GM12865 (cell line): Measurements from ENCODE around the gene SPTA1.

Source experiments
- DNase-seq: peaks from one replicate; pipeline ENCODE4 v3.0.0; 2010; ENCODE audit warnings: low read depth
- H3K4me3 ChIP-seq: 2 replicates; pipeline ENCODE4 v1.5.1; 2011; ENCODE audit warnings: mild to moderate bottlenecking, low read depth, low read length, control low read depth
- CTCF ChIP-seq: IDR thresholded peaks from 2 replicates; pipeline ENCODE4 v1.5.1; 2011; ENCODE audit warnings: low read length, control low read depth, low read depth, inconsistent platforms; ENCODE audit not compliant: insufficient read depth; ENCODE audit errors: missing control alignments

The SPTA1 gene

DNA sequence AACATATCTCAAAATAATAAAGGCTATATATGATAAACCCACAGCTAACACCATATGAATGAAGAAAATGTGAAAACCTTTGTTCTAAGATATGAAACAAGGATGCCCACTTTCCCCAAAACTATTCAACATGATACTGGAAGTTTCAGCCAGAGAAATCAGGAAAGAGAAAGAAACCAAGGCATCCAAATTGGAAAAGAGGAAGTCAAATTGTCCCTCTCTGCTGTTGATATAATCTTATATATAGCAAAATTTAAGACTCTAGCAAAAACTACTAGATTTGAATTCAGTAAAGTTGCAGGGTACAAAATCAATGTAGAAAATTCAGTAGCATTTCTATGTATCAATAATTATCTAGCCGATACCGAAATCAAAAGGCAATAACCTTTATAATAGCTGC lies 85.8 kb downstream of the SPTA1 start:
- no peak overlapping the region for H3K4me3 ChIP-seq
- DNase-seq = no peak
- TF ChIP-seq CTCF = no peak

DNA sequence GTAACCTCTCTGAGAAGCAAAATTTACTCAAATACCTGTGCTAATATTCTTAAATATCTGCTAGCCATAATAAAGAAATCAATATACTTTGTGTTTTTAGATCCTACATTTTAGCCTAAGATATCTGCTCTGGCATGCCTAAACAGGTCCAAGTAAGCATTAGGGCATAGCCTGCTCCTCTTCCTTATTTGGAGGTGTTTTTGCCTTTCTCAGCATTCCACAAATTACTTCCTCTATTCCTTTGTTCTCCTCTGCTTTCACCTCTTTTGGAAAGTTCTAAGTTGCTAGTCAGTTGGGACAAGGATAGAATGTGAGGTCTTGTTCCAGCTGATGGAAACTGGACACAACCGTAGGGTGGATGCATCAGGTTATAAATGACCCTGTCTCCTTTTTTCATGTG lies 99.6 kb downstream of the SPTA1 start:
- H3K4me3 ChIP-seq = no peak overlapping the region
- no peak for TF ChIP-seq CTCF
- DNase-seq = no peak

DNA sequence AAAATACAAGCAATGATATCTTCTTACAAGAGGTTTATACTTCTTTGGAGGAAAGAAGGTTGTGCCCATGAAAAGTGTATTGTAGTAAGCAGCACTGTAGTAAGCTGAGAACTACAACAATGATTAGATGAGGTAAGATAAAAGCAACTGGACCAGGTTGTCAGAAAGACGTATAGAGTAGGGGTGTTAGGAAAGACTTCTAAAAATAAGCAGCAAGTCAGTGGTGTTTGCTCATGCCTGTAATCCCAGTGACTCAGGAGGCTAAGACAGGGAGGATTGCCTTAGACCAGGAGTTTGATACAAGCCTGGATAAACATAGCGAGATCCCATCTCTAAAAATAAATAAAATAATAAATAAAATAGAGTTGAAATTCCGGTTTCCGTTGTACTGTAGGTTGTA lies 102.6 kb downstream of the SPTA1 start:
- no peak overlapping the region for H3K4me3 ChIP-seq
- DNase-seq = no peak
- no peak for TF ChIP-seq CTCF

DNA sequence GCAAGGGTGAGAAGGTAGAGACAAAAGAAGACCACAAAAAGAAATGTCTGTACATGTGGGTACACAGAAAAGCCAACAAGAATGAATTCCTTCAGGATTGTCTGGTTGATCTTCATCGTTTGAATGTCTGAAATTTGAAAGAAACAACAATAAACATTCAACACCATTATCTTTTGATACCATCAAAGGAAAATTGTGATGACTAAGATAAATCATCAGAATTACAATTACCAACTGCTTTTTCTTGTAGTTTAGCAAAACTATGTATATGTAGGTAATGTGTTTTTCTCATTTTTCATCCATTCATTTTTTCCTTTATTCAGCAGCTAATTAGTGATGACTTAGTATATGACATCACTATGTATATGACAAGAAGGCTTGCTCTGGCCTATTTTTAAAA lies 106.8 kb downstream of the SPTA1 start, which contains the start of gene OR10X1:
Gene OR10X1 (minus strand): TSS at position 167 of the 400 bp plus-strand sequence. CDS start 0 bp downstream, at position 167.
- no peak for TF ChIP-seq CTCF
- H3K4me3 ChIP-seq = no peak within 1 kb of the TSS
- DNase-seq = no peak

DNA sequence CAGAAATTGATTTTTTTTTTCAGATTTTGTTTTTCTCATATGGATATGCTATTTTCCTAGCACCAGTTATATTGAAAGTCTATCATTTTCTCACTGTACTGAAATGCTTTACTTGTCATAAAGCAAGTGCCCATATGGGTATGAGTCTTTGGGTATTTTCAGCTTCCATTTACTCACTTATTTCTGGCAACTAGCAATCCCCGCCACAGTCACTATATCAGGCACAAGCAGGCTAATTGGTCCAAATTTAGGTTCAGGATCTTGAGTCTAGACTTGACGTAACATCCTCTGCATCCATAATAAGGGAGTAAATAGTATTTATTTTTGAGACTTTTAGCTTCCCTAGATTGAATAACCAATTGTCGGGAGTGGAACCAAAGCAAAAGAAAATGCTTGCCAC lies 109.0 kb downstream of the SPTA1 start:
- H3K4me3 ChIP-seq = no peak overlapping the region
- TF ChIP-seq CTCF = no peak
- no peak for DNase-seq

DNA sequence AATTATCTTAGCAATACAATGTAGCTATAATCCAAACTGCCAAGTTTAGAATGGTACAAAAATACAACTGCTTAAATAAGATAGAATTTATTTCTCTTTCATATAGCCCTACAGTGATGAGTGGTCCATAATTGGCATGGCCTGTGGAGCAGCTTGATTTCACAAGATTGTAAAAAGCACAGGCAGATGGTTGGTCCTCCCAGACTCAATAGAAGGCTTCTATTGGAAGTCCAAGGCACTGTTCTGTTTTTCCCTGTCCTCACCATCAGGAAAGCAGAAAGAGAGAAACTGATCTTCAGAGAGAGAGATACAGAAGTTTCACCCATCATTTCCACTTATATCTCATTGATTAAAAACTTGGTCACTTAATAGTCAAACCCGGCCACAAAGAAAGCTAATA lies 114.3 kb downstream of the SPTA1 start:
- DNase-seq = no peak
- H3K4me3 ChIP-seq = no peak overlapping the region
- TF ChIP-seq CTCF = no peak

GRCh38 chr1:158570480-158570879 lies 116.0 kb downstream of the SPTA1 start, which contains the start of gene OR6P1:
TSS of gene OR6P1 (minus strand) at chr1:158570580. CDS start at chr1:158563604, 6,976 bp downstream.
- H3K4me3 ChIP-seq = no peak within 1 kb of the TSS
- no peak for TF ChIP-seq CTCF
- no peak for DNase-seq
